Activated T-helper 17 cell treated with anti-CD3 and anti-CD28 coated beads, Interleukin-2, amount 50 U/mL, for 72 hours (primary cell): Measurements from ENCODE around the gene ARHGEF39. TPM values are rescaled to one million over a fixed set of nuclear protein-coding genes. Genes with fewer than 3 reads are reported as not detected.
"Not testable (repeated sequence)": the region's sequence is repeated elsewhere in the genome, so short reads cannot be mapped to it uniquely, and the experiment has no call there.

Experiments used
- ATAC-seq: fragments of 150-1000 bp; cut with Tn5 transposase; replicated peaks from 2 replicates; pipeline ENCODE4 v1.10.0; 2021; ENCODE audit warnings: mild to moderate bottlenecking, moderate library complexity
- H3K27ac Mint-ChIP-seq: one replicate; pipeline ENCODE4 v1.8.0; 2022; ENCODE audit warnings: mixed read lengths
- H3K27me3 Mint-ChIP-seq: one replicate; pipeline ENCODE4 v1.8.0; 2022; ENCODE audit warnings: mixed read lengths
- H3K36me3 Mint-ChIP-seq: one replicate; pipeline ENCODE4 v1.8.0; 2022; ENCODE audit warnings: low read depth, mild to moderate bottlenecking, mixed read lengths
- H3K4me1 Mint-ChIP-seq: one replicate; pipeline ENCODE4 v1.8.0; 2022; ENCODE audit warnings: mixed read lengths
- H3K4me3 Mint-ChIP-seq: one replicate; pipeline ENCODE4 v1.8.0; 2022; ENCODE audit warnings: mild to moderate bottlenecking, mixed read lengths
- H3K9me3 Mint-ChIP-seq: one replicate; pipeline ENCODE4 v1.8.0; 2022; ENCODE audit warnings: mixed read lengths
- total RNA-seq, 2 donors: library from RNA; stranded (reverse); gene quantifications; one replicate each; pipeline ENCODE4 v1.2.3, GENCODE V29; 2022

The ARHGEF39 gene
- total RNA-seq, 2 donors from 2014 or later: 9.4 to 16.1 TPM

- ATAC-seq, H3K27me3 Mint-ChIP-seq, H3K27ac Mint-ChIP-seq, H3K4me3 Mint-ChIP-seq, H3K9me3 Mint-ChIP-seq: not testable (repeated sequence)
- H3K36me3 Mint-ChIP-seq: peaks cover 29% of the 10 kb centered on the region
- H3K4me1 Mint-ChIP-seq: peaks cover 15% of the 10 kb centered on the region
Measured at GRCh38 chr9:35641478-35641877, 23.5 kb downstream of the ARHGEF39 start.

DNA sequence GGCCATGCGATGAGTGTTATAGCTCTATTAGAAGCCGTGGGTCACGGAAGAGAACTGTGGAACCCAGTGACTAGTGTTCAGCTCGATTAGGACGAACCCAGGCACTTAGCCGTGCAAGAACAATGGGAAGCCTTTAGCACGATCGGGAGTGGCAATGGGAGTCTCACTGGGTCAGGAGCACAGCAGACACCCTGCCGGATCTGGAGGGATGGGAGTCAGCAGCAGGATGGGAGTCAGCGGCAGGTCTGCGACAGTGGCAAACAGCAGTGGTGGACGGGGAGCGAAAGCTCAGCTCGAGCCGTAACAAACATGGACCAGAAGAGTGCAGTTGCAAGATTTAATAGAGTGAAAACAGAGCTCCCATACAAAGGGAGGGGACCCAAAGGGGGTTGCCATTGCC, 24.6 kb downstream of the ARHGEF39 start:
- H3K36me3 Mint-ChIP-seq: peaks cover 21% of the 10 kb centered on the region
- H3K9me3 Mint-ChIP-seq, H3K27me3 Mint-ChIP-seq, H3K27ac Mint-ChIP-seq, ATAC-seq: not testable (repeated sequence)
- peak overlapping the region; percentile 64 for H3K4me3 Mint-ChIP-seq
- H3K4me1 Mint-ChIP-seq: peaks cover 24% of the 10 kb centered on the region

DNA sequence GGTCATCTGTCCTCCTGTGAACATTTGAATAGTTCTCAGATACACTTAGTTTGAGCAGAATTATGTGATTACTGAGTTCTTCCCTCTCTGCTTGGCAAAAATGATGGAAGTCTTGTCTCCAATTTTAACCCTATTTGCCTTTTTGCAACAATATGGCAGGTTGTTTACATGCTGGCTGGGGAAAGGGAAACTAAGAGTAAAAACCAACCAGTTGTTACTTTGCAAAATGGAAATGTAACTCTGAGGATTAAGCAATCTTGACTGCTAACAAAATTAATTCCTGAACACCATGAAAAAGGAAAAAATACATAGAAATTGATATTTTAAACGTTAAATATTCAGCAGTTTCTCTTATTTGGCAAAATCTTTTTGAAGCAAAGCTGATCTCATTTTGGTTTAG, 25.4 kb downstream of the ARHGEF39 start:
- no peak for ATAC-seq
- Mint-ChIP-seq H3K4me1 (peaks cover 23% of the 10 kb centered on the region), H3K4me3 (peak overlapping the region; percentile 64), H3K9me3 (peaks cover 4% of the 10 kb centered on the region), H3K27me3 (no peaks in the 10 kb centered on the region), H3K27ac (peak overlapping the region; percentile 65), H3K36me3 (peaks cover 16% of the 10 kb centered on the region)

GRCh38 chr9:35639225-35639624, 25.8 kb downstream of the ARHGEF39 start:
- not testable (repeated sequence) for H3K27me3 Mint-ChIP-seq, ATAC-seq, H3K9me3 Mint-ChIP-seq
- peak overlapping the region; percentile 65 for H3K27ac Mint-ChIP-seq
- peaks cover 20% of the 10 kb centered on the region for H3K4me1 Mint-ChIP-seq
- H3K36me3 Mint-ChIP-seq: peaks cover 12% of the 10 kb centered on the region
- peak overlapping the region; percentile 64 for H3K4me3 Mint-ChIP-seq

GRCh38 chr9:35638751-35639150, 26.2 kb downstream of the ARHGEF39 start:
- Mint-ChIP-seq H3K36me3 (peaks cover 10% of the 10 kb centered on the region), H3K4me1 (peaks cover 20% of the 10 kb centered on the region), H3K4me3 (peak overlapping the region; percentile 64)
- H3K27ac Mint-ChIP-seq, H3K27me3 Mint-ChIP-seq, ATAC-seq, H3K9me3 Mint-ChIP-seq: not testable (repeated sequence)

DNA sequence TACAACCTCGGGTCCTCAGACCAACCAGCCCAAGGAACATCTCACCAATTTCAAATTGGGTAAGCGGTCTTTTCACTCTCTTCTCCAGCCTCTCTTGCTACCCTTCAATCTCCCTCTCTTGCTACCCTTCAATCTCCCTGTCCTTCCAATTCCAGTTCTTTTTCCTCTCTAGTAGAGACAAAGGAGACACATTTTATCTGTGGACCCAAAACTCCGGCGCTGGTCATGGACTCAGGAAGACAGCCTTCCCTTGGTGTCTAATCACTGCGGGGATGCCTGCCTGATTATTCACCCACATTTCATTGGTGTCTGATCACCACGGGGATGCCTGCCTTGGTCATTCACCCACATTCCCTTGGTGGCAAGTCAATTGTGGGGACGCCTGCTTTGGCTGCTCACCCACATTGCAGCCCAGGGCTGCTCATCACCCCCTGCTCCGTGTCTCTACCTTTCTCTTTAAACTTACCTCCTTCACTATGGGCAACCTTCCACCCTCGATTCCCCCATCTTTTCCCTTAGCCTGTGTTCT, 27.5 kb downstream of the ARHGEF39 start:
- peaks cover 10% of the 10 kb centered on the region for H3K36me3 Mint-ChIP-seq
- ATAC-seq, H3K4me3 Mint-ChIP-seq, H3K27me3 Mint-ChIP-seq, H3K27ac Mint-ChIP-seq, H3K9me3 Mint-ChIP-seq: not testable (repeated sequence)
- peaks cover 20% of the 10 kb centered on the region for H3K4me1 Mint-ChIP-seq

DNA sequence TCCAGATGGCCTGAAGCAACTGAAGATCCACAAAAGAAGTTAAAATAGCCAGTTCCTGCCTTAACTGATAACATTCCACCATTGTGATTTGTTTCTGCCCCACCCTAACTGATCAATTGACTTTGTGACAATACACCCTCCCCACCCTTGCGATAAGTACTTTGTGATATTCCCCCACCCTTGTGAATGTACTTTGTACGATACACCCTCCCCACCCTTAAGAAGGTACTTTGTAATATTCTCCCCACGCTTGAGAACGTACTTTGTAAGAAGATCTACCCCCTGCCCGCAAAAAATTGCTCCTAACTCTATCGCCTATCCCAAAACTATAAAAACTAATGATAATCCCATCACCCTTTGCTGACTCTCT, 28.1 kb downstream of the ARHGEF39 start:
- not testable (repeated sequence) for ATAC-seq, H3K27me3 Mint-ChIP-seq, H3K9me3 Mint-ChIP-seq, H3K4me3 Mint-ChIP-seq, H3K27ac Mint-ChIP-seq
- peaks cover 20% of the 10 kb centered on the region for H3K4me1 Mint-ChIP-seq
- H3K36me3 Mint-ChIP-seq: peaks cover 10% of the 10 kb centered on the region

- Mint-ChIP-seq H3K27ac (peak overlapping the region; percentile 9), H3K4me3 (peak overlapping the region; percentile 28), H3K27me3 (no peaks in the 10 kb centered on the region), H3K4me1 (peaks cover 20% of the 10 kb centered on the region), H3K9me3 (peaks cover 4% of the 10 kb centered on the region), H3K36me3 (peaks cover 10% of the 10 kb centered on the region)
- no peak for ATAC-seq
Measured at GRCh38 chr9:35636135-35636876, 28.7 kb downstream of the ARHGEF39 start.

- ATAC-seq: no peak
- peak overlapping the region; percentile 9 for H3K27ac Mint-ChIP-seq
- peaks cover 4% of the 10 kb centered on the region for H3K9me3 Mint-ChIP-seq
- H3K4me3 Mint-ChIP-seq: peak overlapping the region; percentile 28
- peaks cover 6% of the 10 kb centered on the region for H3K36me3 Mint-ChIP-seq
- H3K27me3 Mint-ChIP-seq: no peaks in the 10 kb centered on the region
- H3K4me1 Mint-ChIP-seq: peaks cover 20% of the 10 kb centered on the region
Measured at GRCh38 chr9:35635730-35636129, 29.3 kb downstream of the ARHGEF39 start.

DNA sequence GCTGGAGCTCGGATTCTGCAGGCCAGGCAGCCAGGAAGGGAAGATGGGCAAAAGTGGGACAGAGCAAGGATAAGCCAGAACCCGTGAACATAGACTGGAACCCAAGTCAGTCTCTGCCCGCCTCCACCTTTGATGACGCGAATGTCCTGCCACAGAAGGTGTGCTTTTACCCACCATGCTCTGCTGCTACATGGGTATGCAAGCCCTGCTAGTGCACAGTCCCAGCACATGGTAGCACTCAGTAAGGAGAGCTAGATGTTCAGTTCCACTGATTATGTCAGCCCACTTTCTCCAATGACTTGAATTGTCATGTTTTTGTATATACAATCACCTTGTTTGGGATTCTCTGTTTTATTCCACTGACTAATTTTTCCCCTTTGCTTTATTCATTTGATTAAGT, 35.4 kb downstream of the ARHGEF39 start:
- no peaks in the 10 kb centered on the region for H3K9me3 Mint-ChIP-seq

DNA sequence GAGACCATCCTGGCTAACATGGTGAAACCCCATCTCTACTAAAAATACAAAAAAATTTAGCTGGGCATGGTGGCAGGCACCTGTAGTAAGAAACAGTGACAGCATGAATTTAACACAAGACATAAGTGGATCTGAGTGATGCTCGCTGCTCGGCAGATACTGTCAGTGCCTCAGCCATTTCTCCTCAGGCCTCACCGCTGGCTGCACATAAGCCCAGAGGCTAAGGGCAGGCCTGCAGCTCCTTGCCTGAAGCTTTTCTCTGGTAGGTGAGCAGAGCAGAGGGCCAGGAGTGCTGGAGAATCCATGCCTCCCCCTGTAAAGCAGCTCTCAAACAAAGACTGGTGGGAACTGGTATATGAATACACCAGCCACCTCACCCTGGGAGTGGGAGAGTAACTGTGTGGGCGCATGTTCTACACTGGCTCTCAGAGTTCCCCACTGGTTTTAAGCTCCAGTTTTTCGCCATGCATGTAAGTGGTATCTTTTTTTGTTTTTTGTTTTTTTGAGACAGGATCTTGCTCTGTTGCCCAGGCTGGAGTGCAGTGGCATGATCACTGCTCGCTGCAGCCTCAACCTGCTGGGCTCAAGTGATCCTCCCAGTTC, 36.5 kb downstream of the ARHGEF39 start:
- Mint-ChIP-seq H3K27me3 (no peaks in the 10 kb centered on the region), H3K36me3 (no peaks in the 10 kb centered on the region), H3K4me3 (no peak overlapping the region), H3K4me1 (no peaks in the 10 kb centered on the region), H3K9me3 (no peaks in the 10 kb centered on the region), H3K27ac (no peak overlapping the region)
- no peak for ATAC-seq

More for the DNA sequence above, 35.4 kb downstream of the ARHGEF39 start:
- ATAC-seq: peak; percentile 21
- Mint-ChIP-seq H3K4me1 (no peaks in the 10 kb centered on the region), H3K4me3 (no peak overlapping the region), H3K27ac (no peak overlapping the region), H3K27me3 (no peaks in the 10 kb centered on the region), H3K36me3 (no peaks in the 10 kb centered on the region)

DNA sequence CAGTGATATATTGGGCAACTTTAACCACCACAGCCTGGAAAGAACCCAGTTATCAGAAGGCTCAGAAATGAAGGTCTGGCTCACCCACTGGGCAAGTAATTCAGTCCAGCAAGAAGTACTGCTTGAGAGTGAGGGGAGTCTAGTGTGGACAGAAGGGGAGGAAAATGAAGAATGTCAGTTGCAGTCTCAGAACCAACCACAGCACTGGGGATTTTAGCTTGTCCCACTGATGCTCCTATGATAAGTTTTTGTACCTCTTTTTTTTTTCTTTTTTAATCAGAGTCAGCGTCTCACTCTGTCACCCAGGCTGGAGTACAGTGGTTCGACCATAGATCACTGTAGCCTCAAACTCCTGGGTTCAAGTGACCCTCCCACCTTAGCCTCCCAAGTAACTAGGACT, 37.4 kb downstream of the ARHGEF39 start:
- no peaks in the 10 kb centered on the region for H3K36me3 Mint-ChIP-seq
- no peaks in the 10 kb centered on the region for H3K4me1 Mint-ChIP-seq
- no peaks in the 10 kb centered on the region for H3K27me3 Mint-ChIP-seq
- H3K27ac Mint-ChIP-seq: no peak overlapping the region
- H3K4me3 Mint-ChIP-seq: no peak overlapping the region
- H3K9me3 Mint-ChIP-seq: no peaks in the 10 kb centered on the region
- no peak for ATAC-seq

- ATAC-seq: peak; percentile 73
- Mint-ChIP-seq H3K27ac (peak overlapping the region; percentile 94), H3K4me3 (peak overlapping the region; percentile 92), H3K4me1 (peaks cover 33% of the 10 kb centered on the region), H3K36me3 (peaks cover 6% of the 10 kb centered on the region), H3K9me3 (no peaks in the 10 kb centered on the region), H3K27me3 (no peaks in the 10 kb centered on the region)
Measured at GRCh38 chr9:35619800-35620158, 45.2 kb downstream of the ARHGEF39 start.

- H3K4me3 Mint-ChIP-seq: peak overlapping the region; percentile 92
- peak overlapping the region; percentile 94 for H3K27ac Mint-ChIP-seq
- H3K36me3 Mint-ChIP-seq: peaks cover 6% of the 10 kb centered on the region
- no peaks in the 10 kb centered on the region for H3K9me3 Mint-ChIP-seq
- H3K27me3 Mint-ChIP-seq: no peaks in the 10 kb centered on the region
- peak; percentile 77 for ATAC-seq
- H3K4me1 Mint-ChIP-seq: peaks cover 33% of the 10 kb centered on the region
Measured at GRCh38 chr9:35618854-35619799, 45.9 kb downstream of the ARHGEF39 start.
